HG03575 (cell line): ENCODE data around the gene FMN2.

Source experiments
- ATAC-seq: cut with Tn5 transposase; IDR thresholded peaks from one replicate; pipeline ENCODE4 v1.9.1; 2021; ENCODE audit not compliant: unreplicated experiment, insufficient number of reproducible peaks, low FRiP score; ENCODE audit errors: extremely low read depth

FMN2 gene

DNA sequence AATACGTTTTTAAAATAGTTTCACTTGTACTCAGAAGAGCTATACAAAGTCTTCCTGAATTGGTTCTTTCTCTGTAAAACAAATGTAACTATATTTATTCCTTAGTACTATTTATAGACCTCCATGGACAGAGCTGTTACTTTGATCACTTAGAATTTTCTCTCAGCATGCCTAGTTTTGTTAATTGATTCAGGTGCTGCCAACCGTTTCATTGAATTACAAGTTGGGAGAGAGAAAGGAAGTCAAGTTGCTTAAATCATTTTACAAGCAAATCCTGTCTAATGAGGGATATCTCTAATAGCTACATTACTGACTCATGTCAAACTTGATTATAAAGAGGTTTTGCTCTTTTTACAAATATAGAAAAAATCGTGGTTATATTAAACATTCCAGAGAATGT, 241.0 kb downstream of the FMN2 start:
- no peak for ATAC-seq

DNA sequence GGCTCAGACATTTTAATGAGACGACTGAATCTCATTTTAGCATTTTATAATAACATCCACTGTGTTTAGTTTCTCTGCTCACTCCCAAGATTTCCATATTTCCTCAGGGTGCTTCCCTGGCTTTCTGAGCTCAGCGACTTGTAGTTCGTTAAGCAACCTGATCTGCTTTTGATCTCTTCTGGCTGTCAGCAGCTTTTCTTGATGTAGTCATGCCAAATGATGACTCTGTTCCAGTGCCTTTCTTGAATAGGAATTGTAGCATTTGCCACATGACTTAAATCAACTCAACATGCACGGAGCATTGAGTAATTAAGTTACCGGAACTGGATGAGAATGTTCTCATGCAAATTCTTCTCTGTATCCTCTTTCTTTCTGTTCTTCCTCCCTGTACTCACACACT, 246.1 kb downstream of the FMN2 start:
- no peak for ATAC-seq

DNA sequence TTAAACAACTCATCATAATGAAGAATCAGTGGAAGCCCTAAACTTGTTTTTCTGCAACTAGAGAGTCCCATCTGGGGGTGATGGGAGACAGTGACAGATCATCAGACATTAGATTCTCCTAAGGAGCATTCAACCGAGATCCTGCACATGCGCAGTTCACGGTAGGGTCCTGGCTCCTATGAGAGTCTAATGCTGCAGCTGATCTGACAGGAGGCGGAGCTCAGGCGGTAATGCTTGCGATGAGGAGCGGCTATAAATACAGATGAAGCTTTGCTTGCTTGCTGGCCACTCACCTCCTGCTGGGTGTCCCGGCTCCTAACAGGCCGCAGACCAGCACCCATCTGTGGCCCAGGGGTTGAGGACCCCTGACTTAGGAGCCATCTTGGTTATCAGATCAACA, 247.2 kb downstream of the FMN2 start:
- ATAC-seq, result no peak

DNA sequence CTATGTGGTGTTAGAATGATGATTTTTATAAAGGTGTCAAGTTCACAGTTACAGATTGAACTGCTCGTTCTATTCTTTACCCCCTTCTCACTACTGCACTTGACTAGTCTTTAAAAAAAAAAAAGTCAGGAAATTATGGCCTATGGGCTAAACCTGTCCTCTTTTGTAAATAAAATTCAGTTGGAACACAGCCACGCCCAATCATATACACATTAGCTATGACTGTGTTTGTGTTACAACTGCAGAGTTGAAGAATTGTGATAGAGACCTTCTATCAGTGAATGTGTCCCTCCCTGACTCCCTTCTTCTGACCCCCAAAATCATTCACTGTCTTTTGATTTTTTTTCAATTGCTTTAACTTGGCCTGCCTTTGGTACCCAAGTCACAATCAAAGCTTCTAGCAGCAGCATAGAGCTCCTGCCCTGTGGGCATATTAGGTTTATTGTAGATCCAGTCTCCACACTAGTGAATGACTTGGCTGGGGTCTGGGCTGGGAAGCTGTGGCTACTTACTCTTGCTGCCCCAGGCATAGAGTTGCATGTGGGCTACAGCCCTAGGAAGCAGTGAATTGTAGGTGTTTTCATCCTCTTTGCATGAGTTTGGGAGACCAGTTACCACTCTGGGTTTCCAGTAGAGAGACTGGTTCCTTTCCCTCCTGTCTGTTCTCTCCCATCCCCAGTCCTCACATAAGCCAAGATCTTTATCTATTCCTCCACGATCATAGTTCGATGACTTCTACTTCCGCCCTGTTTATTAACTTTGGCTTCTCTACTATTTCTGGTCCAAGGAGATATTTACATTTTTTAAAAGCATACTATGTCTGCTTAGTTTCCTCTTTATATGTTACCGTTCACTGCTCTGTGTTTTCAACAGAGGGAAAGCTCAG, 249.9 kb downstream of the FMN2 start:
- ATAC-seq, result no peak

DNA sequence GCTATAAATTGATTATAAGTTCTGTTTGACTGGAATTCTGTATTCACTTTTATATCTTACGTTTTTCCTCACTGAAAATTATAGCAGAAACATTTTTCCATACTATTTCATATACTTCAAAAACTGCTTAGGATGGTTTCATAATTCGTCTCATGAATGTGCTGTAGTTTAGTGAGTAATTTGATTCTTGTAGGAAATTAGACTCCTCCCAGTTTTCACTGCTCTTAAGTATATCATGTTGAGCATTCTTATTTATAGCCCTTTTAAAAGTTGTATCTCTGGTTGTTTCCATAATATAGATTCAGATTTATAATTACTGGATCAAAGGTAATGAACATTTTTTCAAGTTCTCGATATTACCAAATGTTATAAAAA, 250.6 kb downstream of the FMN2 start:
- ATAC-seq, result no peak

DNA sequence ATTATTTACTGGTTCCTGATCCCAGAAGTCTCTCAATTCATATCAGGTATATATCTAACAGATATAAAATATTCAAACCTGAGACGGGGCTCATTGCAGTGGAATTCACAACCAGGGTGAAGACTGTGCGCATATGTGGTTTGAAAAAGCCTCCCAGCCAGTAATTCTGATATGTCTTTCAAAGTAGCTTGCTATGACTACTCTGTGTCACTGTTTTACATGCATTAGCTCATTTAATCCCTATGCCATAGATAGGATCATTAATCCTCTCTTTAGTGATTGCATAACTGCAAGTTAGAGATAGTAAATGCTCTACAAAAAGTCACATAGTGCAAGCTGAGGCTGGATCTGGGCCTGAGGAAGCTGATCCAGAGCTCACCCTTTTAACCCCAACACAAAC, 251.4 kb downstream of the FMN2 start:
- ATAC-seq, result no peak

DNA sequence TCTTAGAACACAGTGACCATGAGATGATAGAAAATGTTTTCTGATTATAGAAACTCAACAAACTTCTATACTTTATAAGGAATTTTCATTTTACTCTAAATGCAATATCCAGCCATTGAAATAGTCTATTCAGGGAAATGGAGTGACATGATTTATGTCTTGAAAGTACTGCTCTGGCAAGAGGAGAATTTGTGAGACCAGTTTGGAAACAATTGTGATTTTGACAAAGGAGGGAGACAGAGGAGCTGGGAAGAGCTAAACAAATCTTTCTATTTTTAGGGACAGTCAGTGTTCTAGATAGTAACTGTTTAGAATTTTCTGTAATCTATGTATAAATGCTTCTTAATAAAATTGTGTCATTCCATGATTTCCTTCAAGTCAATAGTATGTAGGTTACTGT, 252.3 kb downstream of the FMN2 start:
- ATAC-seq, result no peak

DNA sequence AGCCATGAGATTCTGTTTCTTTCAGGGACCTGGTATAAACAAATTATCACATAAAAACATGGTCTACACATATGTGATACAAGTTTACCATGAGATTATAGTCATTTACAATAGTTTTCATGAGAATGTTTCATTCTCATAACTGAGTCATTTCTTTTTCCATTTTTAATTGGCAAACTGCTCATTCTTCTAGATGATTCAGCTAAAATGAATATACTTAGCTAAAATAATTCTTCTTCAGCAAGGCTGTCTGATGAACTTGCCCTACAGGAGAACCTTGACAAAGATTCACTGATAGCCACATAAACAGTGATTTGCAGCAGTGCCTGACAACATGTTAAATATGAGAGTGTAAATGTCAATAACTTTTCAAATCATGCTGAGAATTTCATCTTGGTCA, 253.2 kb downstream of the FMN2 start:
- no peak for ATAC-seq

DNA sequence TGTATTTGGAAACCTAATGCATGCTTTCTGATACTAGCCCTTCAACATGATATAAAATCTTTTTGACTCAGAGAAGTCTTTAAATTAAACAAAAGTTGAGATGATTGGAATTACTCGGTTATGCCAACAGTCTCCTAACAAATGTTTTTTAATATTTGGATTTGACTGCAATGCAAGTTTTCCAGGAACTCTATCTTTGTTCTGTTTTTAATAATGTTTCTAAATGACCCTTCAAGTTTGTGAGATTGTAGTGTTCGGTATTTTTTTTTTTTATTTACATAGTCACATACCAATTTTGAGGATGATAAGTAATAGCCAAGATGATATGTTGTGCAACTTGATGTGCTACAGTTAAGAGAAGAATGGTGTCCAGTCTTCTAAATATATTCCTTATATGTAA, 258.0 kb downstream of the FMN2 start:
- ATAC-seq, result no peak

DNA sequence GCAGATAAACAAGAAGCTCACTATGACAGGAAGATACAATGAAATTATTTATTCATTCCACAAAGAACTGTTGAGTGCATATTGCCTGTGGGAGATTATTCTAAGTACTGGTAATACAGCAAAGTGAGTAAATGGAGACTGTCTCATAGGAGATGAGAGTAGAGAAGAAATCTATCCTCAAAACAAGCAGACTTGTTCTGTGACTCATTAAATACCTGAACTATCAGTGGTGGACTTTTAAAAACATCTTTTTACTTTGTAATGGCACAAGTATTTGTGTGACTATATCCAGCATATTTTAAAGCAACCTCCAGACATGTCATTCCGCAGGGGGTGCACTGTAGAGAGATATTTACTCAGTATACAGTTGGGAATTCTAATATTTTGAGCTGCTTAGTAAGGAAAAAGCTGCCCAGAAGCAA, 259.2 kb downstream of the FMN2 start:
- ATAC-seq, result no peak

DNA sequence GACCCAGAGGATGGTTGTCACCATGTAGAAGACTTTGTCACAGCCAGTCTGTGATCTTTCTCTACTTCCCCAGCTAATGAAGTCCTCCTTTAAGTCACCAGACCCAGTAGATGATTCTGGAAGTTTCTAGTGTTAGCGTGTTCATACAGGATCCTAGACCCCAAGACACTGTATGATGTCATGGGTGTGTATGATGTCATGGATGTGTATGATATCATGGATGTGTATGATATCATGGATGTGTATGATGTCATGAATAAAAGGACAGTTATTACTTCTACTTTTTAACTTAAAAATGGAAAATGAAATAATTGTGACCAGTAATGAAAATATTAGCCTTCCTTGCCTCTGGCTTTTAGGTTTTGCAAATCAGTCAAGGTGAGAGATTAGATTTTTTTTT, 260.0 kb downstream of the FMN2 start:
- ATAC-seq, result no peak

DNA sequence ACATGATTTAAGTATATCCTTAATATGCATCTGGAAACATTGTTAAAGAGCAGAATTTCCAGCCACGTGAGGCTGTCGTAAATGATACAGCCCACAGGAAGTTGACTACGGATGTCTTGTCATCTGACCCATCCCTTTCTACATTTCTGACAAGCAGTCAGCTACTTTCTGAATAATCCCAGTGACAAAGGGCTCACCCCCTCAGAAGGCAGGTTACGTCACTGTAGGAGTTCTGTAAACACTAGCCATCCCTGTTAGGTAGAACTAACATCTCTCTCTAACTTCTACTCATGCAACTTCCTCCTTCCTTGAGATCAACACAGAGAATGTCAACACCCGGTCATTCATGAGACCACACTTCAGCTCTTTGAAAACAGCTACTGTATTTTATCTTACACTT, 261.1 kb downstream of the FMN2 start:
- no peak for ATAC-seq

DNA sequence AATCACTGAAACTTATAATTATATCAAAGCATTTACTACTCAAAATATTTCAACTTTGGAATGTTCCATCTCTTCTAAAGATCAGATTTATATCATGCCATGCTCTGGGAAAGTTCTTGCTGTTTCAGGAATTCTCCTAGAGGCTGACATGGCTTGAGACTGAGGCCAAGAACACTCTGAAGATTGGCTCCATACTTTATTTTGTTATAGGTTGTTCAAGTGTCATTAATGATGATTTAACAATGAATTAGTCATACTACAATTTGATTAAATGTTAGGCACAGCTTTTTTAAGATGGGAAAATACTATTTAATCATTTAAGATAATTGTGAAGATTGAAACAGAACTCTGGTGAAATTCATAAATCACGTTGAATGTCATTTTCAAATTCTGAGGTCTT, 264.9 kb downstream of the FMN2 start:
- ATAC-seq, result no peak

DNA sequence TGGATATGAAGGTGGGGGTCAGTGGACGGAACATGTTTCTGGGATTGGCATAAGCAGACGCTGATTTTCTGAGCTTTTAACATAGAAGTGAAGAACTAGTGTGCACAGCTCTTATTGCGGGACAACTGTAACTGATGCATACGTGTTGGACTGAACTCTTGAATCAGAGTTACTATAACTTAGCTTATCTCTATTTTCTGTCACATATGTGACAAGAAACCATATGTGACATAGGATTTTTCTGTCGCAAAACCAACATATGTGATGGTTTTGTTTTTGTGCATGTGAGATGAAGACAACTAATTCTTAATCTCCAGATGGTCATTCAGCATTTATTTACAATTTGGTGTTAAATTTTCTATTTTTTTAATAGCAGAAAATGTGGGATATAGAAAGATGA, 270.4 kb downstream of the FMN2 start:
- ATAC-seq, result no peak

DNA sequence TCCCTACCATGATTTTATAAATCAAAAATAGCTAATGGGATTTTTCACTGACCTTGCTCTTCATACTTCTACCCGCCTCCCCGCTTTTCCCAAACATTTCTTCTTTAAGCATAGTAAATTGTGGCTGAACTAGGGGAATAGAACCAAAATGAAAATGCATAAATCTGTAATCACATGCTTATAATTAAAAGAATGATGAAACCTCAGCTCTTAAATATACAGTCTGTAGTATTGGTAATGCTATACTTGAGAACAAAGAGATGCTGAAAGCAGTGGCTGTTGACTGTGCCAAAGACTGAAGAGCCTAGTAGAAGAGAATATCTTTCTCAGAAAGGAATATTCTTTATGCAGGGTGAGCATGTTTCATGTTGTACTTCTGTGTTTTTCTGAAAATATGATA, 271.1 kb downstream of the FMN2 start:
- no peak for ATAC-seq

DNA sequence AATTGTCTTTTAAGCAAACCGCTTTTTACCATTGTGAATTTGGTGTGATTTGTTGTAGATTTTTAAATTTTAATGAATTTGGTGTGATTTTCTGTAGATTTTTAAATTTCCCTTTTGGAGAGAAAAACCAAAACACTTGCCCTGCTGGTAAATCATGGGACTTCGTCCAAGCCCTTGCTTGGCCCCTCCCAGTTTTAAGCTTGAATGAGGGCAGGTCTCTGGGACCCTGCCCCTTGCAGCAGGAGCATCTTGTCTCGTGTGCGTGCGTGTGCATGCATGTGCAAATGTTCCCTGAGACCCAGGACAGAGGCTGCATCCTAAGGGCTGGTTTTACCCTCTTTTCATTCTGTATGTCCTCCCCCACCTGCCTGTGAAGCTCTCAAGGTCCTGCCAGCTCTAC, 271.6 kb downstream of the FMN2 start:
- ATAC-seq, result no peak

DNA sequence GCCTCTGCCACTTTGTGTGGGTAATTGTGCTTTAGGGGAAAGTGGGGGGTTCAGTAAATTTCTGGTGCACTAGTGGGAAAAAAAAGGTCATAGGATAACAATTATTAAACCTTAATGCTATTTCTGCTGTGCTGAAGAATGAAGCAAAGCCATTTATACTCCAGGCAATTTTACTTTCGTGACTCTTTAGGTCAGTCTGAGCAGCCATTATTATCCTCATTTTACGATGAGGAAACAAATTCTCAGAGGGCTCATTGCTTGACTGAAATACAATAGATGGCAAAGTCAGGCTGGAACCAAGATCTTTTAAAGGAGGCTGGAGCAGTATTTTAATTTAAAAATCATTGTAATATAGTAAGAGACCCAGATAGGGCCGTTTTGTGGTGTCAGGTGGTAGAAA, 272.2 kb downstream of the FMN2 start:
- ATAC-seq, result no peak

DNA sequence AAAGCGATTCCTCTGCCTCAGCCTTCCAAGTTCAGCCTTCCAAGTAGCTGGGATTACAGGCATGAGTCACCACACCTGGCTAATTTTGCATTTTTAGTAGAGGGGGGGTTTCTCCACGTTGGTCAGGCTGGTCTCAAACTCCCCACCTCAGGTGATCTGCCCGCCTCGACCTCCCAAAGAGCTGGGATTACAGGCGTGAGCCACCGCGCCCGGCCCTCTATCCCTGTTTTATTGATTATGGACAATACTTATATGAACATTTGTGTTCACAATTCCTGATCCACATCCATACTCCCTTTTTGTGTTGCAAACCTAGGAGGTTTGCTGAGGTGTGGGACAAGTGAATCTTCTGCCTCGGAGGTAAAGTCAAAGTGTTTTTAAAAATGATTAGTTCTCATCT, 275.0 kb downstream of the FMN2 start:
- no peak for ATAC-seq

DNA sequence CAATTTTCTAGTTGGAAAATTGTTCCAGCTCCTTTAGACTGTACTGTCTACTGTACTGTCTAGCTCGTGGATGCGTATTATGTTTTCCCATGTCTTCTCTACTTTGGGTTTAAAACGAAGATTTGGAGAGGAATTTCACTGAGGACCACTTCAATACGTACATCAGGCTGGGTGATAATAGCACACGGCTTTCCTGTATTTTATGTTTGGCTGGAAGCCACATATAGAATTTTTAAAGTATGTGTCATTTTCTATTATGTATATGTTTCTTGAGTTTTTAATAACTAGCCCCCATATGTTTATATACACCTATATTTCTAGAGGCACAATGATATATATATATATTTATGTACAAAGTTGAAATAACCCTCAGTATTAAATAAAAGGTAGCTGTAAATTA, 293.9 kb downstream of the FMN2 start:
- no peak for ATAC-seq

DNA sequence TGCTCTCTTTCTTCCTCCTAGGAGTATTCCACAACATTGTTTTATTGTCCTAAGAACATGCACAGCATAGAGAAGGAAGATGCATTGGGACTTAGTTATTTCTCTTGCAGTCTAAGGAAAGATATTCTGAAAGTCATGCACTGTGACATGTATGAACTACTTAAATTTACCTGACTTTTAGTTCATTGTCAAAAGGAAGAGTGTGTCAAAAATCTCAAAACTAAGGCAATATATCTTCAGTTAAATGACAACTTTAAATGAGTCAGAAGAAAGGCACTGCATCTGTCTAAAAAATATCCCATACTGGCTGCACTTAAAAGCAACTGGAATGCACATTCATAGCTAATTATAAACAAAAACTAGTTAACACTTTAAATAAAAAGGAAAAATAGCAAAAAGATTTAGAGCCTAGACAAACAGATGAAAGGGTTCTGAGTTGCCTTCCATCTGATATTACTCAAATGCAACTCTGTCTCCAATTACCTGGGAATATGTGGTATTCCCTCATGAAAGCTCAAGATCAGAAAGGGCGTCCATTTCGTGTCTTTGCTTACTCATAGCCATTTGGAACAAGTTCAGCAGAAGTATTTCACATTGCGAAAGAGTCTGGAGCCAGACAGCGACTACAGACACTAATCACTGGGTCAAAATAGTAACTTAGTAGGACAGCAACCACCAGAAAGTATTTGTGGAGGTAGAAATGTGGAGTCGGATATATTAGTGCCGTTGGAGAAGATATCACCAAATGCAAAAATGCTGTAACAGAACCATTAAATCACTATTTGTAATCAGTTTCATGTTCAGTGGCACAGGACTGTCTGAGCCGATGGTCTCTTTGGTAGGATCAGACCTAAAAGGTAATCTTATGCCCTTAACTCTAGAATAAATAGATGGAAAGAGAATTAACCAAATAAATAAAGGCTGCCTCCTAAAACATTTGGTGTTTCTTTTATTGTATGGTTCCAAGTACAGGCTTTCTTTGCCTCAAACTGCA, 294.6 kb downstream of the FMN2 start:
- no peak for ATAC-seq
